ENCODE measurements around the gene KIAA1958.
"Not testable (repeated sequence)": the region's sequence is repeated elsewhere in the genome, so short reads cannot be mapped to it uniquely, and the experiment has no call there.

KIAA1958 gene

DNA sequence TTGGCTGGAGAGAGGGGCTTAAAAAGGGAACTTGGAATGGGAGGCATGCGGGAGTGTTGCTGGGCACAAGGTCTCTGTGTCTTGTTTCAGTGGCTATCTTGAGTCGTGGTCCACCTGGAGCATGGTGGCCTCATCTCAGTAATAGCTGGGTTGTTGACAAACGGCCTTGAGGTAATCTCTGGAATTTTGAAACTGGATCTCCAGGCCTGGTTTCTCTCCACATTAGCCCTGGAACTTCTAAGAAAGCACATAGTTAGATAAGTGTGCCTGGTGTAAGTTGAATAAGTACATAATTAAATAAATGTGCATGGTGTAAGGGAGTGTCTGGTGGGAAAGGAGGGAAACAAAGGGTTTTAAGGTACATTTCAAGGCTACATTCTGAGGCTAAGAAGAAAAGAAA, 169.0 kb downstream of the KIAA1958 start:
- in situ Hi-C loops (cut with MboI; ENCODE audit: low sequenced_read_pairs): no loop called here

DNA sequence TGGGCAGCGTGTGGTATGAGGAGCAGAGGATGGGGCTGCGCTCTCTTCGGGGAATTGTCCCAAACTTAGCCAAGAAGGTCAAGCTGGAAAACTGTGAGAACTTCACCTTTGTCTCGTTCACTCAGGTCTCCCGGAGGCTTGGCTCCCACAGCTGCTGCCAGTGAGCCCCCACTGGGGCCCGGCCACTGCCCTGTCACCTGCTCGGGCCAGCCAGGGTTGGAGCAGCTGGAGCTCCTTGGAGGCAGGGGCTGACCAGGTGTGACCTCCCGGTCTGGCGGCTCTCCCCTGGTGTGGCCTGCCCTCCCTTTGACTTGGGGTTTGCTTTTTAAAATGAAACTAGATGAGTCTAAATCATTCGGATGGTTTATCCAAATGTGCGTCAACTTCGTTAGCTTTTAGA, 173.3 kb downstream of the KIAA1958 start:
- in situ Hi-C loops (cut with MboI; ENCODE audit: low sequenced_read_pairs): no loop called here

DNA sequence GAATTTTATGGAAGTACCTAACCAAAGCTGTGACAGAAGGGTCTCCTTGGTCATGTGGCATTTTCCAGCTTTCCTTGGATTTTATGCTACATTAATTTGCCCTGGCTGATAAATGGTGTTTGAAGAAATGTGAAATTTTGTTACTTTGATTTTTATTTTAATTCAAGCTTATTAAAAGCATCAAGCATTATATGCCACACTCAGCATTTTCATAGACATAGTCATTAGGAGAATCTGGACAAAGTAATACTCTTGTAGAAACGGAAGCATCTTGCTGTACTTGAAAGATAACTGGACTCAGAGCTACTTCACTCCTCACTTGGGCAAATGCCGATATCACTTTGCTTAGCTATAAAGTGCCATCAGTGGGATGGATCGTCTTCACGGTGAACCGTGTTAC, 177.1 kb downstream of the KIAA1958 start:
- in situ Hi-C loops (cut with MboI; ENCODE audit: low sequenced_read_pairs): no loop called here

DNA sequence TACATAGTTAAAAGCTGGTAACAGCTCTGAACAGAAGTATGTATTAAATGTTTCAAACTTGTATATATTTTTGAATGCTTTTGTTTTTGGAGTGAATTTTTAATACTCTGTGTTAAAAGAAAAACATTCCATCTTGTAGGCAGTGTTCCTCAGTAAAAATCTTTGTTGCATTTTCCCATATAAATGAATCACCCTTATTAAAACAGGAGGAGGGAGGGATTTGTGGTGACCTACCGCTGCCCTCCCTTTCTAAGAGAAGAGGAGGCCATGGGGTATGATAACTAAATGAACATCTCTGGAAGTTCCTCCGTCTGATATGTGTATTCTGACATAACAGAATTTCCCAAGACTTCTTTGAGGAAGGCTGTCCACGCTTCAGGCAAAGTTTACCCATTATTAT, 177.9 kb downstream of the KIAA1958 start:
- in situ Hi-C loops (cut with MboI; ENCODE audit: low sequenced_read_pairs): no loop called here

DNA sequence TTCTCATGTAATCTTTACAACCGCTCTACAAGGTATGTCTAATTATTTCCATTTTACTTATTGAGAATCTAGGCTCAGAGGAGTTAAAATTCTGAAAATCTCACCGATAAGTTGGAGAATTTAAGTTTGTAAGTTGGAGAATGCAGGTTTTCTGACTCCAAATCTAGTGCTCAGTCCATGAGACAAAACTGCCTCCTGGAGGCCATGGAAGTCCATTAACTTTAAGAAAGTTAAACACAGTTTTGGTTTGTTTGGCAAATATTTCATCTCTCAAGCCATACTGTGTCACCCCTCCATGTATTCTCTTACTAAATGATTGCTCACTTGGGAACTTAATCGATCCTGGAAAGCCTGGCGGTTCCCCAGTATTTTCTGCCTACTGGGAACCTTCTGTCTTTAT, 178.7 kb downstream of the KIAA1958 start:
- in situ Hi-C loops (cut with MboI; ENCODE audit: low sequenced_read_pairs): no loop called here

DNA sequence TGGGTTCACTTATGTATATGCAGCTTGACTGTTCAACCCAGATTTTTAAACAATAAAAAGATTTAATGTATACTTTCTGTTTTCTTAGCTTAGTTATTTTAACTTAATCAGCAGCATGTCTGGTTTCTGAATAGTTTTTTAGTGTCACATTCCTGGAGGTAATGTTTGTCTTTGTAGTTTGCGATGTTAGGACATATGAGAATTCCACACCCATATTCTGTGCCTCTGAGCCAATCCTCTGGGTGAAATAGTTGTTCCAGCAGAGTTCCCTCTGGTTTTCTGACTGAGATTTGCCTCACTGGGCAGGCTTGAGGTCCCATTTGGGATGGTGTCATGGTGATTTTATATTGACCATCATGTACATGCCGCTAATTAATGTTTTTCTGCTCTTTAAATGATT, 182.7 kb downstream of the KIAA1958 start:
- in situ Hi-C loops (cut with MboI; ENCODE audit: low sequenced_read_pairs): no loop called here

DNA sequence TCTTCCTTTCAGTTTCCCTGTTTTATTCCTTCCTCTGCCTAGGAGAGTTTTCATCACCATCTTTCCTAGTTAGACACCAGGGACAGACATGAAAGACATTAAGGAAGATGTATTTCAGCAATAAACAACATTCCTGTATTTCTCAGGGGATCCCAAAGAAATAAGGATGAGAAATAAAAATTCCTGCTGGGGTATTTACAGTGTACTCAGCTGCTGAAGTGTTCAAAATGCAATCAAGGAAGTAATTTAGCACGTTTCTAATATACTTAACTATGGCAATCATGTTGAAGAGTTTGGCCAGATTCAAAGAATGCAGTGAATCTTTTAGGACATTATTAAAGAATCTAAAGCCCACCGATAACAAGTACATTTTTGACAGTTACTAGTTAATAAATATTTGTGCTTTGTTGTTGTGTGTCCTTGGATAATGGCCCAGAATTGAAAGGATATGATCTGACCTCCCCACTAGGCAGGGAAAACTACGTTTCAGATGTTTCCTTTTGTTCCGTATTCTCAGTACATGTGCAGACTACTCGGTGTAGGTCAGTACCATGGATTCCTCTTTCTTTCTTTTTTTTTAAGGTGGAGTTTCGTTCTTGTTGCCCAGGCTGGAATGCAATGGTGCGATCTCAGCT, 184.5 kb downstream of the KIAA1958 start:
- in situ Hi-C loops (cut with MboI; ENCODE audit: low sequenced_read_pairs): no loop called here

DNA sequence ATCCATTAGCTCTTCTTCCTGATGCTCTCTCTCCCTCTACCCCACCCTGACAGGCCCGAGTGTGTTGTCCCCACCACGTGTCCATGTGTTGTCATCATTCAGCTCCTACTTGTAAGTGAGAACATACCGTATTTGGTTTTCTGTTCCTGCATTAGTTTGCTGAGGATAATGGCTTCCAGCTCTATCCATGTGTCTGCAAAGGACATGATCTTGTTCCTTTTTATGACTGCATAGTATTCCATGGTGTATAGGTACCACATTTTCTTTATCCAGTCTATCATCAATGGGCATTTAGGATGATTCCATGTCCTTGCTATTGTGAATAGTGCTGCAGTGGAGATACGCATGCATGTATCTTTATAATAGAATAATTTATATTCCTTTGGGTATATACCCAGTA, 186.6 kb downstream of the KIAA1958 start:
- in situ Hi-C loops (cut with MboI; ENCODE audit: low sequenced_read_pairs): not testable (repeated sequence)

DNA sequence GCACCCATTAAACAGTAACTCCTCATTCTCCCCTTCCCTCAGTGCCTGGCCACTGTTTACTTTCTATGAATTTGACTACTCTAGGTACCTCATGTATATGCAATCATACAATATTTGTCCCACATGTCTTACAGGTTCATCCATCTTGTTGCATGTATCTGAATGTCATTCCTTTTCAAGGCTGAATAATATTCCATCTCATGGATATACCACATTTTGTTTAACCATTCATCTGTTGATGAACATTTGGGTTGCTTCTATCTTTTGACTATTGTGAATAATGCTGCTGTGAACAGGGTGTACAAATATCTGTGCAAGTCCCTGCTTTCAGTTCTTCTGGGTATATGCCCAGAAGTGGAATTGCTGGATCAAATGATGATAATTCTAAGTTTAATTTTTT, 190.4 kb downstream of the KIAA1958 start:
- in situ Hi-C loops (cut with MboI; ENCODE audit: low sequenced_read_pairs): no loop called here

DNA sequence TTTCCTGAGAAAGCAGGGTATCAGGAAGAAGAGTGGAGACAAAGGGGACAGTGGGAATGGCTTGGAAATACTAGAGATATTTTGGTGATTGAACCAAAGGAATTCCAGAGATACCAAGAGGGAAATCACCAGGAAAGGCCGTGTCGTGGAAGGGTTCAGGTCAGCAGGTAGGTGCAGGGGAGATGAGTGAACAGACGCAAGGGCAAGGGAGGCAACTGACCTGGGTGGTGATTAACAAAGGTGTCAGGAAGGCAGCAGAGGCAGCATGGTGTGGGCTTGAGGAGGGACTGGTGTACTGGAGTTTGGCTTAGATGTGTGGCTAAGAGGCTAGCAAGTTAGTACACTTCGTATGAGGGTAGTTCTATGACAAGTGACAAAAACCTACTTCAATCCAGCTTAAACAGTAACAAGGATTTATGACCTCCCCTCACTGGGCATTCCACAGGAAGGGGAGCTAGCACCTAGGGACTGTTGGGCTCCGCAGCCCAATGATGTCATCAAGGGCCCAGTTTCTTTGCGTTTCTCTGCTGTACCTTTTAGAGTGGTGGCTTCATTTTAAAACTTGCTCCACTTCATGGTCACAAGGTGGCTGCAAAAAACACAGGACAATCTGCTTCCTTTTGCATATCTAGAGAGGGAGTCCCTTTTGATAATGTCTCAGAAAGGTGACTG, 194.2 kb downstream of the KIAA1958 start:
- in situ Hi-C loops (cut with MboI; ENCODE audit: low sequenced_read_pairs): no loop called here

DNA sequence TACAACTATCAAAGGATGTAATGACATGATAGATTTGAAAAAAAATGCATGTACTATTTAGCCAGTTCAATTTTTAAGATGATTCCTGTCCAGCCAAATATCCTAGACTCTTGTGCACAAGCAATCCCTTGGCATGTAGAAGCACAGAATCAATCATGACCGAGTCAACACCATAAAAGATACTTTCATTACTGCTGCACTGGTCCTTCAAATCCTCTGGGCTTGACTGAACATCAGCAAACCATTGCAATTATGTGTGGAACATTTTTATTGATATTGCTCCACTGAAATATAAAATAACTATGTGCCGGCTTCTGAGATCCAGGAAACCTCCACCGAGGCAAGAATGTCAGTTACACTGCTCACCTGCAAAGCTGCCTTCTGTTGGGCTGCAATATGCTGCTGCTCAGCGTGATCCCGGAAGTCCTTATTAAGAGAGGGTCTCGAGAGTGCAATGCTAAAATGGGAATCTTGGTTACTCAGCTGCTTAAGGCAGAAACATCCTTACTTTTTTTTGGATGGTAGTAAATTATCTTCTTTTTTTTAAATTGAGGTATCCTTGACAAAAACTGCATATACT, 202.6 kb downstream of the KIAA1958 start:
- in situ Hi-C loops (cut with MboI; ENCODE audit: low sequenced_read_pairs): no loop called here

DNA sequence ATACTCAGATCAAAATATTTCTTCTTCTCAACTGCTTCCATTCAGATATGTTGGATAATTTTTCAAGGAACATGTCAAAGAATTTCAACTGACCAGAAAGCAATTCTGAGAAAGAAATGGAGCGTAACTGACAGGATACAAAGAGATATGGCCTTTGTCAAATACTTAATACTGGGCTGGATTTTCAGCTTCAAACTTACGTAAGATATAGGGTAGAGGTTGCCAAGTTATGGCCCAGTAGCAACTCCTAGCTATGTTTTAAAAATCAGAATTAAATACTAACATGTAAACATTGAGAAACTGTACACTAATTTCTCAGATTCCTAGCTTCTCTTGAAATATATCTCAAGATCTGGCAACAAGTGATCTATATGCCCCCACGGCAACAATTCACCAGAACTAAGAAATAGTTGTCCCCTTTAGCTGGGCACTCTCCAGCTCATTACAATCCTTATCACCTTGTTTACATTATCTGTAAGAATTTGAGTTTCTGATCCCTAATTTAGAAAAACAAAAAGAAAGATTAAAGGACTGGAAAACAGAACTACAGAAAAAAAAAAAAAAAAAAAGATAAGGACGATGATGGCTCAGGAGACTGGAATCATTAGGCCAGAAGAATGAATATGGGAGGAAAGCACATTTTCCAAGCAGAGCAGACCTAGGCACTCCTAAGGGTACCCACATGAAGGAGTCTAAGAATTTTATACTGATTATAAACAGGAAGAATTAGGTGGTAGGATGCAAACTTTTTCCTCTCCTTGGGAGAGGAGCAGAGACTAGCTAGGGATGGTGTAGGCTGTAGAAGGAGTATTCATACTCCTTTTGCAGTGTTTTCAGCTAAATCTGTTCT, 208.3 kb downstream of the KIAA1958 start:
- in situ Hi-C loops (cut with MboI; ENCODE audit: low sequenced_read_pairs): no loop called here

DNA sequence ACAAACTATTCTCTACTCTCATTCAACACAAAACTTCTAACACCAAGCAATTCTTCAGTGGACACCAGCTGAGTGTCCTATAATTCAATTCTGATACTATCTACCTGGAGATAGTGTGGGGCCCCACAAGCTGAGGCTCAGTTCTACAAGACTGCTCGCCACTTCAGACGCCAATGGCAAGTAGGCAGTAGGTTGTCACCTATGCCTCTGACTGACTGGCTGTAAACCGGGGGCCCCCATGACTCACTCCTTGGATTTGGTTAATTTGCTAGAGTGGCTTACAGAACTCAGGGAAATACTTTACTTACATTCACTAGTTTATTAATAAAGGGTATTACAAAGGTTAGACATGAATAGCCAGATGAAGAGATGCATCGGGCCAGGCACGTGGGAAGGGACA, 209.8 kb downstream of the KIAA1958 start:
- in situ Hi-C loops (cut with MboI; ENCODE audit: low sequenced_read_pairs): no loop called here

DNA sequence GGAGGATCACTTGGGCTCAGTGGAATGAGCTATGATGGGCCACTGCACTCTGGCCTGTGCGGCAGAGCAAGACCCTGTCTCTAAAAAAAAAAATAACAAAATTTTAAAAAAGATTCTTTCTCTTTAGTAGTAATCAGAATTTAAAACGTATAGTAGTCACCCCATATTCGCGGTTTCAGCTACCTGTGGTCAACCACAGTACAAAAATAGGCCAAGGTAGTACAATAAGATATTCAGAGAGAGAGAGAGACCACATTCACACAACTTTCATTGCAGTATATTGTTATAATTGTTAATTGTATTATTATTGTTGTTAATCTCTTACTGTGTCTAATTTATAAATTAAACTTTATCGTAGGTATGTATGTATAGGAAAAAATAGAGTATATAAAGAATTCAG, 212.6 kb downstream of the KIAA1958 start:
- in situ Hi-C loops (cut with MboI; ENCODE audit: low sequenced_read_pairs): no loop called here

DNA sequence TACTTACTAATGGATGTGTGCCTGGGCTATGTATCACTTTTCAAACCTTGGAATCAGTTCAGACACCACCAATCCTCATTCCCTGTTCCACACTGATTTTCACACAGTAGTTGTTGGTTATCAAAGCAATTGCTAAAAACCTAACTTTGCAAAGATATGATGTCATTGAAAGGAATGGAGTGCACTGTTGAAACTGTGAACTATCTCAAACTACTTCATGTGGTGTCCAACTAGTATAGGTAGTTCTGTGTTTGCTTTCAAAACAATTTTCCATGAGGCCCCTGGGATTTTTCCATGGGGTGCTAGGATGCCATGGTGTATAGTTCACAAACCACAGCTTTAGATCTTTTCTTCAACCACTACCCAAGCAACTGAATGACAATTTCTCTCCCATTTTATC, 213.5 kb downstream of the KIAA1958 start:
- in situ Hi-C loops (cut with MboI; ENCODE audit: low sequenced_read_pairs): no loop called here

DNA sequence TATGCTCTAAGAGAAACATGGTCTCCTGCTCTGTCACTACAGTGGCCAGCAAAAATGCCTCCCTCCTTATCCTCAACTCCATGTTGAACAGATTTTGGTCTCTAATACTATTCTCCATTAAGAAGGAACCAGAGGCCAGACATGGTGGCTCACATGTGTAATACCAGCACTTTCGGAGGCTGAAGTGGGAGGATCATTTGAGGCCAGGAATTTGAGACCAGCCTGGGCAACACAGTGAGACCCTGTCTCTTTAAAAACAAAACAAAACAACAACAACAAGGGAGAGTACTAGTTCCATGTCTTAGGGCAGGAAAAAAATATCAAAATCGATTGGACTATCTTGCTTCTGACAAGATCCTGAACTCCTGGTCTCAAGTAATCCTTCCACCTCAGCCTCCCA, 216.7 kb downstream of the KIAA1958 start:
- in situ Hi-C loops (cut with MboI; ENCODE audit: low sequenced_read_pairs): no loop called here

DNA sequence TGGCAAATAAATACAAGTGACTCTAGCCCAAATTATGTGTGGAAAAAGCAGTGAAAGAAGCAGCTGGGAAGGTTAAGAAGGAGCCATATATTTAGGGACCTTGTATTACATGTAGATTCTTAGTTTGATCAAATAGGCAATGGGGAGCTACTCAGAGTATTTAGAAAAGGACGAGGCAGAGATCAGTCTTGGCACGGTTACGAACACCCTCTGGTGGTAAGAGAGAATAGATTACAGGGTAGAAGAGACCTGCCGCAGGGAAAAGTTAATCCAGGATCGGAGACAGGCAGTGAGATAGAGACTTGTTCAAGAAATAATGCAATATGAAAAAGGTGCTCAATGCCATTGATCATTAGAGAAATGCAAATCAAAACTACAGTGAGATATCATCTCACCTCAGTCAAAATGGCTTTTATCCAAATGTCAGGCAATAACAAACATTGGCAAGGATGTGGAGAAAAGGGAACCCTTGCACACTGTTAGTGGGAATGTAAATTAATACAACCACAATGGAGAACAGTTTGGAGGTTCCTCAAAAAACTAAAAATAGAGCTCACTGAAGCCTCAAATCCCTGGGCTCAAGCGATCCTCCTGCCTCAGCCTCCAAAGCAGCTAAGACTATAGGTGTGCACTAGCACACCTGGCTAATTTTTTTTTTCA, 219.3 kb downstream of the KIAA1958 start:
- in situ Hi-C loops (cut with MboI; ENCODE audit: low sequenced_read_pairs): no loop called here

DNA sequence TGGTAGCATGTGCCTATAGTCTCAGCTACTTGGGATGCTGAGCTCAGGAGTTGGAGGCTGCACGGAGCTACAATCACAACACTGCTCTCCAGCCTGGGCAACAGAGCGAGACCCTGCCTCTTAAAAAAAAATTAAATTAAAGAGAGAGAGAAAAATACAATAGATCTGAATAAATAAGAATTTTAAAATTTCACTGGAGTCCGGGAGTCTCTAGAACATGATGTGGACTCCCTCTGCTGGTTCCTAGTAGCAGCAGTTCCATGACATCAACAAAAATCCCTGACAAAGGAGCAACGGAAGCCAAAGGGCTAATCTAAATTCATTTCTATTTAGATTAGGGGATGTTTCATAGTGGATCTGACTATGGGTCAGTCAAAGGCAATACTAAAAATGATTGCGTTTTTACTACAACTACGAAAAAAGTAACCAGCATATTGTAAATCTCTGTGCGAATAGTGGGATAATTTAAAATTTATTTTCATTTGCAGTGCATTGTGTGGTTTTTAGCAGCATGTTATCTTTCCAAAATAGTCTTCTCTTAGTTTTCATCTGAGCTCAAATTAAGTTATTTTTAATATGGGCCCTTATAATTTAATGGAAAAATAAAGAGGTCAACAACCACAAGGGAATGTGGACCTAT, 224.5 kb downstream of the KIAA1958 start:
- in situ Hi-C loops (cut with MboI; ENCODE audit: low sequenced_read_pairs): no loop called here

DNA sequence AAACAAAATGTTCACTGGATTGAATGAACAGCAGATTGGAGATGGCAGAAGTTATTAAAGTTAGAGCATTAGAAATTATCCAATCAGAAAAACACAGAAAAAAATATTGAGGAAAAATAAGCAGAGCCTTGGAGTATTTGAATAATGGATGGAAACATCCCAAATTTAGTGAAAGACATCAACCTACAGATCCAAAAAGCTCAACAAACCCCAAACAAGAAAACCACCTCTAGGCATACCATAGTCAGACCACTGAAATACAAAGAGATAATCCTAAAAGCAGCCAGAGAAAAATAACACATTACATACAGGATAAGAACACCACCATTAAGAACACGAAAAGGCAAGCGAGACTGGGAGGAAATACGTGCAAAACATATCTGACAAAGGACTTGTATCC, 226.1 kb downstream of the KIAA1958 start:
- in situ Hi-C loops (cut with MboI; ENCODE audit: low sequenced_read_pairs): no loop called here

DNA sequence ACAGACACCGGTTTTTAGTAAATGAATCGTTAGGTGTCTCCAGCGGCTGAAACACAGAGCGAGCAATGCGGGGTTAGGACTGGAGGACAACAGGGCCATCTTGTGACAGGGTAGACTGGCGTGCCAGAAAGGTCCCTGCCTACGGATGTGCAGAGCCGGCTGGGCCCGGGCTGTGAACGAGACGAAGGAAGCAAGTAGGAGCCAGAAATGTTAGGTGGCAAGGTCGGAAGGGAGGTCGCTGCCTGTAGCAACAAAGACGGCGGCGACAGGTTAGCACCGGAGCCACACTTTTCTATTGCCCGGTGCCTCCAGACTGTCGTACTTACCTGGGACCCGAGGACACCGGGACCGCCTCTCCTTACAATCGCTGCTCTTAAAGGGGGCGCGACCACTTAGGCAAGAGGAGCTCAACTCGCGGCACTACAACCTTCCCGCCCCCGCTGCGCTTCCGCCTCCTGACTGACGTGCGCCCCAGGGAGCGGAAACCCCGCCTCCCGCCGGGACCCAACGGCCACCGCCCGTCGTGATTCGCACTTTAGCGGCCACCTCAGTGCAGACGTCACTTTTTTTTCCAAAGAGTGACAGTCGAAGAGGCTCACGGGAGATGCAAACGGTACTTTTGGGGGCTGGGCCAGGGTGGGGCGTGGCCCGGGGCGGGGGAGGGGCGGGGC, 231.2 kb downstream of the KIAA1958 start, which contains the start of gene INIP:
Gene INIP, minus strand, starts transcription at position 457 of the 671 bp plus-strand sequence. CDS start 1,632 bp downstream, outside the sequence.
- in situ Hi-C loops (cut with MboI; ENCODE audit: low sequenced_read_pairs): no loop called here
